Activated naive CD8-positive, alpha-beta T cell treated with anti-CD3 and anti-CD28 coated beads, Interleukin-2, amount 50 U/mL, for 16 hours (primary cell): Measurements from ENCODE around the gene SMTNL1.
"Not testable (repeated sequence)": the region's sequence is repeated elsewhere in the genome, so short reads cannot be mapped to it uniquely, and the experiment has no call there.

Experiments used
- DNase-seq: peaks from one replicate; pipeline ENCODE4 v3.0.0-alpha.2; 2020; ENCODE audit warnings: low read depth, low spot score

The SMTNL1 gene

DNA sequence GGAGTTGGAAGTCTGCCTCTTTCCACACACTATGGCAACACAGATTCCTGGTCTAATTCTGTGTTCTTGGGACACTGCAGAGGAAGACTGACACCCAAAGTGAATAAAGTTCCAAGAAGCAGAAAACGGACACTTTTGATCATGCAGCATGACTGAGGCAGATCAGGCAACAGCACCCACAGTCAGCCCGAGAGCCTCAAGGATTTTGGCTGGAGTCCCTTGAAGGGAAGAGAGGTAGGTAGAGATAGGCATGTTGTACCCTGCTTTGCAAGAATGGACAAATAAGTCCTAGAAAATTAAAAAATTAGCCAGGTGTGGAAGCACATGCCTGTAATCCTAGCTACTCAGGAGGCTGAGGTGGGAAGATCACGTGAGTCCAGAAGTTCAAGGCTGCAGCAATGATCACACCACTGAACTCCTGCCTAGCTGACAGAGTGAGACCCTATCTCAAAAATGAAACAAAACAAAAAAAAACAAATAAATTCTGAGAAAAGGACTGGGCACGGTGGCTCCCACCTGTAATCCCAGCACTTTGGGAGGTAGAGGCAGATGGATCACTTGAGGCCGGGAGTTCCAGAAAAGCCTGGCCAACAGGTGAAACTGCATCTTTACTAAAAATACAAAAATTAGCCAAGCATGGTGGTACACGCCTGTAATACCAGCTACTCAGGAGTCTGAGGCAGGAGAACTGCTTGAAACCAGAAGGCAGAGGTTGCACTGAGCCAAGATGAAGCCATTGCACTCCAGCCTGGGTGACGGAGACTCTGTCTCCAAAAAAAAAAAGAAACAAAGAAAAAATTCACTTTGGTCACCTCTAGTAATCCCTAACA, 28.8 kb upstream of the SMTNL1 start:
- DNase-seq: no peak

DNA sequence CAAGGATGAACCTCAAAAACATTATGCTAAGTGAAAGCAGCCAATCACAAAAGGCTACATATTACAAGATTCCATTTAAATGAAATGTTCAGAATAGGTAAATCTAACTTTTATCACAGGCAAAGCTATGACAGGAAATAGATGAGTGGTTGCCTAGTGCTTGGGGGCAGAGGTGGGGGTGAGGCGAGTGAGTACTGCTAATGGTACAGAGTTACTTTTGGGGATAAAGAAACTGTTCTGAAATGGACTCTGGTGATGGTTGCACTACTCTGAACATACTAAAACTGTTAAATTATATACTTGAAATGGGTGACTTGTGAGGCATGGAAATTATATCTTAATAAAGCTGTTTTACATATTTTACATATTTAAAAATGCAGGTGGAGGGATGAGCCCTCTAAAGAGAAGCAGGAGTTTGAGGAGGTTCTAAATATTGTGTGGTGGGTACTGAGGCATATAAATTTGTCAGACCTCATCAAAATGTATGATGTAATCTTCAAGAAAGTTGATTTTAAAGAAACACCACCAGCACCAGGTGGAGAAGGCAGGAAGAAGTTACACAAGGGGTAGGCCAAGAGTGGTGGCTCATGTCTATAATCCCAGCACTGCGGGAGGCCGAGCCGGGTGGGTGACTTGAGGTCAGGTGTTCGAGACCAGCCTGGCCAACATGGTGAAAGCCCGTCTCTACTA, 25.5 kb upstream of the SMTNL1 start:
- DNase-seq: no peak

DNA sequence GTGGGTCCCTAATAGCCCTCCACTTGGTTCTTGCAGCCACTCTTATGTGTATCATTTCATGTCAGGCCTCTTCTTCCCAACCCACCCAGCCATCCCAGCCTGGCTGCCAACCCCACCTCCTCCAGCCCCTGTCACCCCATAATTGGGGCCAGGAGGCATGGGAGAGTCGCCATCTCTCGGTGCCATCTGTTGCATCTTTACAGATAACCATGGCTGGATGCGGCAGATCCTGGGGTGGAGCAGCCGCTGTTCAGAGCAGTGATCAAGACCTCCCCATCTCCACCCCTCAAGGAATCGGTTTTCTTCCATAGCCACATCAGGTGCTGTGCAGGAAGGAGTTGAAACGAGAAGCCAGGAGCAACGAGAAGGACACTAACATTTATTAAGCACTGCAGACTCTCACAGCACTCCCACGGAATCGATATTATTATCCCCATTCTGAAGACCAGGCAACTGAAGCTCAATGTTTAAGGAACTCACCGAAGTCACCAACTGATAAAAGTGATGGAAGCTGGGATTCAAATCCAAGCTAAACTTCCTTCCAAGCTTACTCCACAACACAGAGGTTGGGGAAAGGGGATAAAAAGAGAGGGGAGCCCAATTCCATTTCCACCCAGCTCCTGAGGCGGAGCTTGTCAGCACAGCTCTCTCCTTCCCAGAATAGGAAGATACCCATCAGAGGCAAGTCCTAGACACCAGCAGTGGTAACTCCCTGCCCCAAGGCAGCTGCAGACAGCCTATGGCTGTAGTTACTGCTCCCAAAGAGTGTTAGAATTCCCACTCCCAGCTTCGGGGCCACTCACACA, 24.5 kb upstream of the SMTNL1 start:
- DNase-seq: no peak

DNA sequence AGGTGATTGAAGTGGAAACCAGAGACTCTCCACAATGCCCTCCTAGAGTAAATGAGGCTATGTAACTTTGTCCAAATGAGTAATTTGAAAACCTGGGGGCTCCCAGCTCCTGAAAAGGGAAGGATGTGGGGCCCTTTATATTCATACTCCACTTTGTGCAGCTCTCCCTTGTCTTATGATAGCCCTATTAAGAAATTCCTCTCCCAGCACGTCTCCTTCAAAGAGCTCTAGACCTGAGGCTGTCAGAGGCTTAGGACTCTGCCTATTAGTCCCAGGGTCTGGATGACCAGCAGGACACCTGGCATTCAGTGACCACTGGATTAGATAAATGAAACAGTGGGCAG, 24.0 kb upstream of the SMTNL1 start:
- DNase-seq: no peak

DNA sequence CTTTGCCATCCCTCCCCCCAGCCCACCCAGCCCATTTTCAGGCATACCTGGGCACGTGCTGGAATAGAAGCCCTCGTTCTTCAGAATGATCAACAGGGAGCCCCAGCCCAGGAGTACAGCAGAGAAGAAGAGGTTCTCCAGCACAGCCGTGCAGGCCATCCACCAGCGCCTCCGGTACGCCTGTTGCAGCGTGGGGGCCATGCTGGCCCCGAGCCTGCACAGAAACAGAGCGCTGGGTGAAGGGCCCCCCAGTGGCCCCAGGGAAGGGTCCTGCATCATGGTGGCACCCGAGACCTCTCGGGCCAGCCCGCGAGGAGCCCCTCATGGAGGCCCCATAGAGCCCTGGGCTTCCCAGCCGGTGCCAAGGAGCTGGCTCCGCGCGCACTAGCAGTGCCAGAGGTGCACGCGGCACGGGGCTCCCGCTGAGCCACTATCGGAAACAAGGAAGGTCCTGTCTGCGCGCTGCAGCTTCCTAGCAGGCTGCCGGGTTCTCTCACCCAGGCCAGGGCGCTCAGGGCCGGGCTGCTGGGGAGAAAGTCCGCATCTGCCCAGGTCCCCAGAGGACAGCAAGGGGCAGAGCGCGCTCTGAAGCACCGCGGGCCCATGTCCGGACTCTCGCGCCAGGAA, 23.4 kb upstream of the SMTNL1 start:
- no peak for DNase-seq

DNA sequence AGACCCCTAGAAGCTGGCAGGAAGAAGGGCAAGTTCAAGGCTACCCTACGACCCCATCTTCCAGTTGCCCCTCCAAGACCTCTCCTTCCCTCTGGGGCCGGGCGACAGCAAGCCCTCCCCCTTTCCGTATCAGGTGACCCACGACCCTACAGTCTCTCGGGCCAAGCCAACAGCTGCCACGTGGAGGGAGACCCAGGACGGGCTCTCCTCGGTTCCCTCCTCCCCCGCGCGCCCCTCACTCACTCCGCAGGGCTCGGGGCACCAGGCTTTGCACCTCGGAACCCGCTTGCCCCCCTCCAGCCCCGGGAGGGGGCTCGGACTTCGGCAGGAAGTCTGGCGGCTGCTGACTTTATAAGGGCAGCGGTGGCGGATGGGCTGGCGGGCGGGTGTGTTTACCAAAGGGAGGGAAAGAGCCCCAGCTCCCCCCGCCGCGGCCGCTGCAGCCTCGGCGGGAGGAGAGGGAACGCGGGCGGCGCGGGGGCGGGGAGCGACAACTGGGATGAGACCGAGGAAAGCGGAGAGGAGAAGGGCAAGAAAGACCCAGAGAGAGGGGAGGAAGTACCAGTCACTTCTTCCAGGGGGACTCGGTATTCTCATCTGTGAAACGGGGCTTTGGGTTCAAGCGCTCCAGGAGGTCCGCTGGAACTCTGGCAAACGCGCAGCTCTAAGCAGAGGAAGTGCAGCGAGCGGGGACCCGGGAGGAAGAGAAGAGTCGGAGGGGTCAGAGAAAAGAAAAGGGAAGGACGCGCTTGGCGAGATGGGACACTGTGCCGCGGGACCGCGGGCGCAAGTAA, 22.7 kb upstream of the SMTNL1 start:
- DNase-seq: peak; percentile 22

DNA sequence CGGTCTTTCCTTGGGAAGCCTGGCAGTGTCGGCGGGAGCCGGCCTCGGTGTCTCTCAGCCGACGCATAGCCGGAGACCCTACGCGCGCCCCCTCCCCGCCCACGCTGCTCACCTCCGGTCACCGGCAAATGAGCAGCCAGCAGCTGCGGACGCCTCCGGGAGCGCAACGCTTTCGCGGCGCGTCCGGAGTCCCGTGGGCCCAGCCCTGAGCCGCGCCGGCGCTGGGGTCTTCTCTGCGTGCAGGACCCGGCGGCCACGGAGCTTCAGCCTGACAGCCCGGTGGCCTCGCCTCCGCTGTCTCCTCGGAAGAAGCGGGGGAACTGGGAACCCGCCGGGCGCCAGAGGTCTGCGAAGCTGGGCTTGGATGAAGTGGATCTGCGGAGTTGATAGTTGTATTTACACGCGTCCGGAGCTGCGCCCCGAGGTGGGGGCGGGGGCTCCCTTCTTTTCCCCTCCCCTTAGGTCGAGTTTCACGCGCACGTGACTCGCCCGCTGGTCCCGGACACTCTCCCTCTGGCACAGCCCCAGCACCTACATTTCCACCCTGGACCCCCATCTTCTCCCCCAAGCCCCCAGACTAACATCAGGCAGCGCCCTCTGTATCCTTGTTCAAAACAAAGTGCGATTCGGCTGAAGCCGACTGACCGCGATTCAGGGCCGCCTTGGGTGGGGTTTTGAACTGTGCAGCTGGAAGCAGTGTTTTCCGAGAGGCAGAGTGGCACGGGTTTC, 21.9 kb upstream of the SMTNL1 start, which contains the start of gene SLC43A1:
Gene SLC43A1 (minus strand): TSS at position 371 of the 729 bp plus-strand sequence. CDS start 1,591 bp downstream, outside the sequence.
- DNase-seq: no peak

DNA sequence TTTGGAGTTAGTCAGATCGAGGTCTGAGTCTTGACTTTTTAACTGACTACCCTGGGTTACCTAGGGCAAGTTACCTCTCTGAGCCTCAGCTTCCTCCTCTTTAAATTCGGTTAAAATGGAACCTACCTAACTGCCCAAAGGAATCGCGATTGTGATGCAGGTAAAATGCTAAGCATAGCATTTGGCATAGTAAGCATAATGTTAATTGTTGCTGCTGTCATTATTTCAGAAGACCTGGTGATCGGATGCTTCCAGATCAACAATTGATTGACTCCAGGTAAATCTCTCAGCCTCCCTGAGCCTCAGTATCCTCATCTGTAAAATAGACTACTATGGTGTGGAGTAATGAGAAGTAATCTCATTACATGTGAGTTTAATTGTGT, 21.3 kb upstream of the SMTNL1 start:
- DNase-seq: no peak

DNA sequence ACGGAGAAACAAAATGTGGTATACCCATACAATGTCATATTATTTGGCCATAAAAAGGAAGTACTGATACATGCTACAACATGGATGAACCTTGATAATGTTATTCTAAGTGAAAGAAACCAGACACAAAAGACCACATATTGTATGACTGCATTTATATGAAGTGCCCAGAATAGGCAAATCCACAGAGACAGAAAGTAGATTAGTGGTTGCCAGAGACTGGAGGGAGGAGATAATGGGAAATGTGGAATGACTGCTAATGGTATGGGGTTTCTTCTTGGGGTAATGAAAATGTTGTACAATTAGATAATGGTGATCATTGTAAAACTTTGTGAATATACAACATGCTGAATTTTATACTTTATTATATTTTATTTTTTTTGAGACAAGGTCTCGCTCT, 16.3 kb upstream of the SMTNL1 start:
- no peak for DNase-seq

DNA sequence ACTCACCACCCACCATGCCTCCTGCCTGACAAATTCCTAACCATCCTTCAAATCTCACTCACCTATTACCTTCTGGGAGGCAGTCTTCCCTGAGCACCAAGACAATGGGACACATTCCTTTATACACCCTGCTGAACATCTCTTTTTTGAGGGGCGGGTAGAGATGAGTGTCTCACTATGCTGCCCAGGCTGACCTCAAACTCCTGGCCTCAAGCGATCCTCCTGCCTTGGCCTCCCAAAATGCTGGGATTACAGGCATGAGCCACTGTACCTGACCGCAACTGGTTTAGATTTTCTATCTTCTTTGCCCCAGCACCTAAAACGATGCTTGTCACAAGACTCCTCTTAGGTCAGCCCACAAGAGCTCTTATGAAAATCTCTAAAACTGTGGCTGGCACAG, 14.0 kb upstream of the SMTNL1 start:
- no peak for DNase-seq

DNA sequence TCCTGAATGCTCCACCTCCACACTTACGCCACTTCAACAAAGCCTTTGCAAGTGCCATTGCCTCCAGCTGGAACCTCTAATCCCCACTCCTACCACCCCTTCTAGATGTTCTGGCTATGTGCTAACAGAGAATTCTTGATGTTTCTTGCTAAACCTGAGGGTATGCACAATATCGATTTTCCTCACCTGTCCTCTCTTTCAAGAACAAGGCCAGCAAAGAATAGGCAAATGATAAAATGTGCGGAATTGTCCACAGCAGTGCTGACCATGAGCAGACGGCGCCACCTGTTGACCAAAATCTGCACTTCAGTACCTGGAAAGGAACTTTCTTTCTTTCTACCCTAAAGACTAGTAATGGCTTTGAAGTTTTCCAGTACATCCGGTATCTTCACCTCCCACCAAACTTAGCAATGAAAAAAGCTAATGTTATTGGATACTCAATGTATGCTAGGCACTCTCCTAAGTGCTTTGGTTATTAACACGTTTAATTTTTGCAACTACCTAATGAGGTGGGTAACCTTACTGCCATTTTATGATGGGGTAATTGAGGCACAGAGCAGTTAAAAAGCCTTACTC, 10.3 kb upstream of the SMTNL1 start:
- DNase-seq: peak; percentile 34

DNA sequence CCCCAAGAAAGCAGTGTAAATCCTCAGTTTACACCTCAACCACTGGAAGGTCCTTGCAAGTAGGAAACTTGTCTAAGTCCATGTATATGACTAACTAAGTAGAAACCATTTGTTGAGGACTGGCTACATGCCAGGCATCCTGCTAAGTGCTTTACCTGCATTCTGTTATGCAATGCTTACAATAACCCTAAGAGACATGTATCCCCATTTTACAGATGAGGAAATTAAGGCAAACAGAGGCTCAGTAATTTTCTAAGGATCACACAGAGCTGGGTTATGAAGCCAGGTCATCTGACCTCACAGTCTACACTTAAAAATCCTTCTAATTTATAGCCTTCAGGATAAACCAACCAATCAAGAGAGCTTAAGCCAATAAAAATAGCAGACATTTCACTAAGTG, 8.4 kb upstream of the SMTNL1 start:
- DNase-seq: no peak

DNA sequence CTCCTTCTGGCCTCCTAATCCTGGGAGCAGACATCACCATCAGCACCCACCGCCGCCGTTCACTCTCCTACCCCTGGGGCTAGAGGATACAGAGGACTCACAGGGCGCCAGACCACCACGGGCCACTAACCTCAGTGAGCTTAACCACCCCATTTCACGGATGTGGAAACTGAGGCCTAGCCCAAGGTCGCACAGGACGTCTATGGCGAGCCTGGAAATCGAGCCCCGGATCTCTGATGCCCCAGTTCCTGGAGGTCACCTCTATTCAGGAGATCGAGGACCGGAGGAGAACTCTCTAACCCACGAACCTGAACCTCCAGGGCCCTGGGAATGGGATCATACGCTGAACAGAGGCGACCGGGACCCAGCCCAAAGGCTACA, 7.2 kb upstream of the SMTNL1 start:
- no peak for DNase-seq

DNA sequence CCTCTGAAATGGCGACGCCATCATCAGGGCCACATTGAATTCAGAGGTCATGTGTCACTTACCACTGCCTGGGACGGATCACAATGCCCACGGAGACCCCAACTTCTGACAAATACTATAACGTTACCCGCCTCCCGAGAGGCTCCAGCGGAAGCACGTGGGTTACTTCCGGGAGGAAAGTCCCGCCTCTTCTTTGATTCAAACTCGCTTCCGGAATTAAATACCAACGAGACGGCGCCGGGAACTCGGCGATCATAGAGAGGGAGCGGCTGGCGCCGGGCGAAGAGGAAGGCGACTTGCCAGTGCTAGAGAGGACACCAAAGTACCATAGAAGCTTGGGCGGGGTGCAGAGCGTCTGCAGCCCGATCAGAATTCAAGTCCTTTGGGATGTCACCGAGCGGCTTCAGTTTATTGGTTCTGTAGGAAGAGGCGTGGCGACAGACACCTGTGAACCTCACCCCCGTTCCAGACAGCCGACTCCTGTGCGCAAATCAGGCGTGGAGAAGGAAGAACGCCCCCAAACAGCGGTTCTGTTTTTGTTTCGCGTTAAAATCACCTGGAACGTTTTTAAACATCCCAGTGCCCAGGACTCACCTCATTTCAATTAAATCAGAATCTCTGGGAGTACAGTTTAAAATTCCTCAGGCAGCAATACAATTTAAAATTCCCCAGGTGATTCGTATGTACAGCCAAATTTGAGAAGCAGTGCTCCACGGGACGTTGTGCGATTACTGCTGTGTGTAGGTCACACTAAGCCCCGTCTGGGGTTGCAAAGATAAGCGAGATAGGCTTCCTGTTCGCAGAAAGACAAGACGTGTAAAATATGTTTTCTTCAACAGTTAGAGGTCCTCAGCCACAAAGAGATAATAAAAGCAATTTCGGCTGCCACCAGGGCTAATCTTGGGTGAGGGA, 6.5 kb upstream of the SMTNL1 start, which contains the start of gene TIMM10:
Gene TIMM10 (minus strand): TSS at position 159 of the 912 bp plus-strand sequence. CDS start 565 bp downstream, outside the sequence.
- DNase-seq: peak; percentile 81

DNA sequence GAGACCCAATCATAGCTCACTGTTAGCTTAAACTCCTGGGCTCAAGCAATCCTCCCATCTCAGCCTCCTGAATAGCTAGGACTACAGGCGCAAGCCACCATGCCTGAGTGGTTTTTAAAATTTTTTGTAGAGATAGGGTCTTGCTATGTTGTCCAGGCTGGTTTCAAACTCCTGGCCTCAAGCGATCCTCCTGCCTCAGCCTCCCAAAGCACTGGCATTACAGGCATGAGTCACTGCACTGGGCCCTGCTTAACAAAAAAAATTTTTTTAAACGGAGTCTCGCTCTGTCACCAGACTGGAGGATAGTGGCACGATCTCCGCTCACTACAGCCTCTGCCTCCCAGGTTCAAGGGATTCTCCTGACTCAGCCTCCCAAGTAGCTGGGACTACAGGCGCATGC, 2.9 kb upstream of the SMTNL1 start:
- not testable (repeated sequence) for DNase-seq

DNA sequence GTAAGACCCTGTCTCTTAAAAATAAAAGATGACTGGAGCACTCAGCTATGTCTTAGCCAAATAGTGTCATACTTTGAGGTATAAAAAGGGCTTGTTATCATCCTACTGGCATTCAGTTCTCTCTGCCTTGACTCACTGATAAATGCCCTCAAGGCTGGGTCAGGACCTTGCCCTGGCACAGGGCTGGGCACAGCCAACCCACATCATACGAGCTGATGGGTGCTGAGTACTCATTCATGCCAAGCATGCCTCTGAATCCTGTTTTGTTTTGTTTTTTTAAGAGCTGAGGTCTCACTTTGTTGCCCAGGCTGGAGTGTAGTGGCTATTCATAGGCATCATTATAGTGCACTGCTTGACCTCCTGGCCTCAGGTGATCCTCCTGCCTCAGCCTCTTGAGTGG, 1.9 kb downstream of the SMTNL1 start:
- DNase-seq: no peak

DNA sequence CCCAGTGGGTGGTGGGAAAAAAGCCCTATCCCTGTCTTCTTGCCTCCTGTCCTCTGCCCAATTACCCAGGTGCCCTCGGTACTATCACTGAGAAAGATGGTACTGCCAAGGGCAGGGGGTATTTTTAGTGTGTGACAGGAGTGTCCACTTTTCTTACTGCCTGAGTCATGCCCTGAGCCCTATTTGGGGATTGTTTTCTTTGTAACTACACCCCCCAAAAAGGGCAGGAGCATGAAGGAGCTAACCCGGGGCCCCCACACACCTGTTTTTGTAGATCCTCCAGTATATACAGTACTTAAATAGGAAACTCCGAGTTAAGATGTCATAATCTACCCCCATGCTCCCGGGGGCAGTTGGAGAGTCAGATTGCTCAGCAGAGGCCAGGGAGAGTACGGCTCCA, 3.8 kb downstream of the SMTNL1 start:
- no peak for DNase-seq

DNA sequence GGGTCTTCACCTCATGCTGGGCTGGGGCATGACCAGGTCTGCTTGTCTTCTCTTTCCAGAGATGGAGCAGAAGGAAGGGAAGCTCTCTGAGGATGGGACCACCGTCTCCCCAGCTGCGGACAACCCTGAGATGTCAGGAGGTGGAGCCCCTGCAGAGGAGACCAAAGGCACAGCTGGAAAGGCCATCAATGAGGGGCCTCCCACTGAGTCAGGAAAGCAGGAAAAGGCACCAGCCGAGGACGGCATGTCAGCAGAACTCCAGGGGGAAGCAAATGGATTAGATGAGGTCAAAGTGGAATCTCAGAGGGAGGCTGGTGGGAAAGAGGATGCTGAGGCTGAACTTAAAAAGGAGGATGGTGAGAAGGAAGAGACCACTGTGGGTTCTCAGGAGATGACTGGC, 5.2 kb downstream of the SMTNL1 start:
- DNase-seq: no peak

DNA sequence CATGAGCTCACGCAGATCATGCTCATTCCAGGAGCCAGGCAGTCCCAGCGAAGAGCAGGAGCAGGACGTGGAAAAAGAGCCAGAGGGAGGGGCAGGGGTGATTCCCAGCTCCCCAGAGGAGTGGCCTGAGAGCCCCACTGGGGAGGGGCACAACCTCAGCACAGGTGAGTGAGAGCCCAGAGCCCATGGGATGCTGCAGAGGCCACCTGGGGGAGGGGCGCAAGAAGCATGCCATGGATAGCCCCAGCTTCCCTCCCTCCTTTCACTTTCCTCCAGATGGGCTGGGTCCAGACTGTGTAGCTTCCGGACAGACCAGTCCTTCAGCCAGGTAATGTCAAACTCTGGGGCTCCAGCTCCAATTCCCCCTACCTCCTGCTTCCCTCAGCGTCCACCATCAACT, 6.2 kb downstream of the SMTNL1 start:
- DNase-seq: no peak
